Activated T-cell treated with anti-CD3 and anti-CD28 coated beads for 48 hours (primary cell): Measurements from ENCODE around the gene RPS19BP1.

Experiments used
- DNase-seq: peaks from one replicate; pipeline ENCODE4 v3.0.0-alpha.2; 2020; ENCODE audit warnings: low read depth

RPS19BP1 gene

GRCh38 chr22:39559456-39560105, 27.0 kb upstream of the RPS19BP1 start:
- no peak for DNase-seq

DNA sequence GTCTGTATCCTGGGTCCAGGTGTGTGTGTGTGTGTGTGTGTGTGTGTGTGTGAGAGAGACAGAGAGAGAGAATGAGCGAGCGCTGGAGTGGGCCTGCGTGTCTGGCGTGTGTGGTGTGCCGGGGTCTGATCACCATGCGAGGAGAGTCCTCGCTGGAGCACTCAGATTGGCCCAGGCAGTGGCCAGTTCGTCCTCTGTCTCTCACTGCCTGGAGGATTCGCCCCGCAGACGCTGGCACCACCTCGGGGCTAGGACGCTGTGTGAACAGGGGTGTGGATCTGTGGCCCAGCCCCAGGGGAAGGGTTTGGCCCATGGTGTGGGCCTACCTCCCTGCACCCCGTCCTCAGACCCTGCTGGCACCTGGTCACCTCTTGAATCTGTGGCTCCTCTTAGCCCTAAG, 26.4 kb upstream of the RPS19BP1 start:
- DNase-seq: no peak

- DNase-seq: no peak
Observed at GRCh38 chr22:39558254-39558727, 25.7 kb upstream of the RPS19BP1 start.

- DNase-seq: no peak
Observed at GRCh38 chr22:39556970-39557841, 24.7 kb upstream of the RPS19BP1 start.

DNA sequence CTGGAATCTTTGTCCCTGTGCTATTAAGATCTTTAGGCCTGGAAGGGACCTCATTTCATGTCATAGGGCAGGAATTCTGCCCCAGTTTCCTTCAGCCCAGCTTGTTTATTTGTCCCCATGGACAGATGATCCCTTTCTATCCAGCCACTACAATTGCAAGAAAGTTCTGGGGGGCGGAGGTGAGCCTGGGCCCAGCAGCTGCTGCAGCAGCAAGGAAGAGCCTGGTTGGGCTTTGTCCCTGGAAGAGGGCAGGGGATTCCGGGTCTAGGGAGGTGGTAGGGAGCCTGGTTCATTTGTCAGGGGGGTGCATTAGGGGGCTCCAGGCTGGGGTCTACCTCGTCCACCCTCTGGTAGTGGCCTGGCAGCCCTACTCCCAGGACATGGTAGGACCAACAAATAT, 21.6 kb upstream of the RPS19BP1 start:
- no peak for DNase-seq

GRCh38 chr22:39553429-39553828, 20.9 kb upstream of the RPS19BP1 start:
- DNase-seq: no peak

DNA sequence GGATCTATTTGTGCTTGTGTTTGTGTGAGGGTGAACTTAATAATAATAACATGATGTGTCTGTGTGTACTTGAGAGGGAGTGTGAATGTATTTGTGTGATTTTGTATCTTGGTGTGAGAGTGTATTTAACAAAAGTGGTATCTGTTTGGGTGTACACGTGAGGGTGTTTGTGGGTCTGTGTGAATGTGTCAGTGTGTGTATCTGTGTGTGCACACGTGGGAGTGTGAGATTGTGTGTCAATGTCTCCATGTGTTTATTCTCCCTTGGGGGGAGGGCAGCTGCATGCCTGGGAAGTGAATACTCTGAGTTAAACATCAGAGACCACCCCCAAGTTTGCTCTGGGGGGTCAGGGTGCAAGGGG, 15.0 kb upstream of the RPS19BP1 start:
- DNase-seq: no peak

DNA sequence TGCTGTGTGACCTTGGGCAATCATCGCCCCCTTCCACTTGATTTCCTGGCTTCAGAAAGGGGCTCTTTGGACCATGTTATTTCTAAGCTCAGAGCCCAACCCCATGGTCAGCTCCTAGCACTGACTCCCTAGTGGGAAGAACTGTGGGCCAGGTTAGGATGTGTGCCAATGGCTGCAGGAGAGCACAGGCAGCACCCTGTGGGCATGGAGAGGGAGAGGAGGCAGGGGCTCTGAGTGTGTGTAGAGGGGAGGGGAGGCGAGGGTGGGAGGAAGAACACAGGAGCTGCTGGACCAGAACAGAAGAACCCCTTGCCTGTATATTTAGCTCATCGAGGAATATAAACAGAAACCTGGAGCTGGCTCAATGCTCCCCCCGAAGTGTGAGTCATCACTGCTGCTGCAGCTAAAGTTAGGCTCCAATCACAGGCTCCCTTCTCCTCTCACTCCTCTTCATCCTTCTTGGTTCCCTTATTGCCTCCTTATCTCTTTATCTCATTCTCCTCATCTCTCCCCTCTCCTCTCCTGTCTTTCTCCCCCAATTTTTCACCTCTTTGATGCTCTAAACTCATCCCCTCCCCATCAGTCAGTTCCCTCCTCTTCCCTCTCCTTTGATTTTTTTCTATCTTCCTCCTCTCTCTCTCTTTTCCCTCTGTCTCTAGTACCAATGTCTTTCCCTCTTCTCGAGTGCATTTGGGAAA, 14.5 kb upstream of the RPS19BP1 start:
- no peak for DNase-seq

DNA sequence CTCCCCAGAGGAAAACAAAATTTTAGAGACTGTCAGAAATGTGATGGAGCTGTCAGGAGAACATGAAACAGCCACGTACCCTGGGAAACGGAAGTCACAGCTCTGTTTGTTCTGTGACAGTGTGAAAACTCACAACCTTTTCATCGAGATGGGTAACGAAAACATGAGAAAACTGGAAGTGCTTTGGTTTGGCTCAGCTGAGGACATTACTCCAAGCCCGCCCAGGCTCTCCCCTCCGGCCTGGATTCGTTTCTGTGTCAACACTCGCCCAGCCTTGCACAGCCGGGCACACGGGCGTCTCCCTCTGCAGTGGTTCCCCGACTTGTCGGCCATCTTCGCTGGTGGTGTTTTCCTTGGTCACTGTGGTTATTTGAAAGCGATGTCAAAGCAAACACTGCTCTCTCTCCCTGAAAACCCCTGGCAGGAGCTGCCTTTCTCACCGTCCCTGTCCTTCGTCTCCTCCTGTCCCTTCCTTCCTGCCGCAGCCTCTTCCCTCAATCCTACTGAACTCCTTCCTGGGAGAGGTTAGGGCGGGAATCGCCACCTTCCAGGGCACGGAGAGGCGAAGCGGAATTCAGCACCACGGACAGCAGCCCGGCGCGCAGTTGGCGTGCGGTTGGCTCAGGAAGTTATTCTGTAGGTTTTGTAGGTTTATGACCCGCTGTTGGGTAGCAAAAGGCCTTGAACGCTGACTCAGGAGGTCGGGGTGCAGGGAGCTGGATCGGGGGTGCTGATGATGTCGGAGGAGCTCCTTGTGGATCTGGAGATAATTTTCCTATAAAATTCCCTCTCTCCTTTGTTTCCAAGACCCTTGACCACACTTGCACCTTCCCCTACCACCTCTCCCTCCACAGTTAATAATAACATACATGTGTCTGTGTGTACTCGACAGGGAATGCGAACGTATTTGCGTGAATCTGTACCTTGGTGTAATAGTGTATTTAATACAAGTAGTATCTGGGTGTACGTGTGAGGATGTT, 13.1 kb upstream of the RPS19BP1 start:
- DNase-seq: peak; percentile 55

GRCh38 chr22:39543095-39543494, 10.5 kb upstream of the RPS19BP1 start:
- no peak for DNase-seq

DNA sequence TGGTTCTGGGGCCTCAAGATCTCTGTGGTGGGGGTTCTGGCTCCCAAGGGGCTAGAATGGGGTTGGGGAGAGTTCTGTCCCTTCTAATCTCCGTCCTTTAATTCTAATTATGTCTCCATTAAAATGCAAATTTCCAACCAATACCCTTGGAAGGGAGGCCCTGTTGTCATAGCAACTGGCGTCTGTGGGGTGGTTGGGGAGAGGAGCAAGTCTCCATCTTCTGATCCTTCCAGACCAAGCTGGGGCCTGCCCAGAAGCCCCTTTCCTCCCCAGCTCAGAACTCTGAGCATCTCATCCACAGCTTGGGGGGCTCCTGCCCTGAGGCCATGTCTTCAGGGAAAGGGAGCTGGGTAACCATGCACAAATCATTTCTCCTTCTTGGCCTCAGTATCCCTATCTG, 5.4 kb upstream of the RPS19BP1 start:
- DNase-seq: no peak

DNA sequence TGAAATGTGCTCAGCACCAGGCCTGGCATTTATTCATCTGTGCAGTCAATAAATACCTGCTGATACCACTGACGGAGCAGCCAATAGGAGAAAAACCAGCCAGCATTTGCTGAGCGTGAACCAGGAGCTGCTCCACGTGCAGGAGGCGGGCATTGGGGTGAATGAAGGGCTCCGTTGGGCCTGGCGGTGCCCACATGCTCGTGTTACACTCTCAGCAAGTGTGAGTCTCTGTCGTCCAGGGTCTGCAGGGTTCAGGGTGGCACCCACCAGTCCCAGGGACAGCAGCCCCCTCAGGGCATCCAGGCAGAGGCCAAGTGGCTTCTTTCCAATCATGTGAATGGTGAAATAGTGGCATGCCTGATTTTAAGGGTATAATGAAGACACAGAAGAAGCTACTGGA, 4.2 kb upstream of the RPS19BP1 start:
- DNase-seq: no peak

DNA sequence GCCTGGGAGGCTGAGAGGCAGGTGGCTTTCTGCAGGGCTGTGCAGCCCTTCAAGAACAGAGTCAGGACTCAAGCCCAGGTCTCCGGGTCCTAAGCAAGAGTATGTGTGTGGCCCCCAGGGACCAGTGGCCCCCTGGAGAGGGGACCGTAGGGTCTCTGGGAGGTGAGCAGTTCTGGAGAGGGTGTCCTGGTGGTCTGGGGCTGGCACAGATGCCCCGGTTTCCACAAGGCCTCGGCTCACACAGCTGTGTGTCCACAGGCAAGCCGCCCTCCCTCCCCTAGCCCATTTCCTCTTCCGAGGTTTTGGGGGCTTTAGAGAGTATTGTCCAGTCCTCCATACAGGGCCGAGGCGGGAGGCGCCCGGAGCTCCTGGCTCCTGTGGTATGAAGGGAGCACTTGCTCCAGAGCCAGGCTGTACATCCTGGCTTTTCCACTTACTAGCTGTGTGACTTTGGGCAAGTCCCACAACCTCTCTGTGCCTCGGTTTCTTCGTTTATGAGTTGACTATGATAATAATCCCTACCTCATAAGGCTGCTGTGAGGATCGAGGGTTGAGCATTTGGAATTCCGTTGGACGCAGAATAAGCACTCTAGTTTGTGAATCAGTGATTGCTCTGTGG, 3.4 kb upstream of the RPS19BP1 start:
- DNase-seq: no peak

- no peak for DNase-seq
Observed at GRCh38 chr22:39535357-39535725, 2.8 kb upstream of the RPS19BP1 start.

DNA sequence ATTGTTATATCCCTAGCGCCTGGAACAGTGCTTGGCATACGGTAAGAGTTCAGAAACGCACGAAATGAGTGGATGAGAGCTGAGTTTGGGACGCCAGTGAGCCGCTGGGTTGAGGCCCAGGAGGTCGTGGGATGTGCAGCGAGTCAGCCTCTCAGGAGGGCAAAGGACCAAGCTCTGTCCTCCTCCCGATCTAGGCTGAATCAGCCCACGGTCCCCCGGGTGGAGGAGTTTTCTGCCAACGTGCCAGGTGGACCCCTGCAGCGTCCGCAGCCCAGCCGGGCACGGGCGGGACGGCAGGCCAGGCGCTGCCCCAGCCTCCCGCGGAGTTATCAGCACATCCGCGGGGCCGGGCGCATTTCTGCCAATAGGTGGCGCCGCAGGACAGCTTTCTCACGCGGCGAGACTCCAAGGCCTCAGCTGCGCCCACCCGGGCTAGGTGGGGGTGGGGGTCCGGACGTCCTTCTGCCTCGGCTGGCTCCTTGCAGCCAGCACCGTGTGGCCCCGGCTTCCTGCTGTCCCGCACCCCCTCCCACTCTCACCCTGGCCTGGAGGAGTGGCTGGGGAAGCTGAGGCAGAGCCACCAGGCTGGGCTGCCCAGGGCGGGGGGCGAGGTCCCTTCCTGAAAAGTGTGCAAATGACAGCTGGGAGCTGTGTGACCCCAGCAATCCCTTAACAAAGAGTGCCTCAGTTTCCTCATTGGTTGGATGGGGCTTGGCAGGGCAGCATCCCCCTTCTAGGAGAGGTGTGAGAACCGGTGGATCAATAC, 2.2 kb upstream of the RPS19BP1 start:
- DNase-seq: peak; percentile 82

DNA sequence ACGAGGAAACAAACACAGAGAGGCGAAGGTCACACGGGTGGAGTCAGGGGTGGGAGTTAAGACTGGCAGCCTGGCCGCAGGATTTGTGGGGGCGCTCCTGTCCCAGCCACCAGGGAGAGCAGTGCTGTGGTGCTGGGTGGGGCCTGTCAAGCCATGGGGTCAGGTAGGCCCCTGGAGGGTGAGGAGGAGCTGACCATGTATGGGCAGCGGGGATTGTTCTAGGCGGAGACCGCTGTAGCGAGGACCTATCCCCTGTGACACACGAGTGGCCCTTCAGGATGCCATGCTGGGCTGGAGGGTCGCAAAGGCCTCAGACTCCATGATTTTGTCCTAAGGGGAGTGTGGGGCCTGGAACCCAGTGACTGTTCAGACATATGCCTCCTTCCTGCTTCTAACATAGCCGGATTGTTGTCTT, 1.6 kb upstream of the RPS19BP1 start:
- DNase-seq: no peak

- no peak for DNase-seq
Observed at GRCh38 chr22:39530692-39531331, 1.7 kb downstream of the RPS19BP1 start.

DNA sequence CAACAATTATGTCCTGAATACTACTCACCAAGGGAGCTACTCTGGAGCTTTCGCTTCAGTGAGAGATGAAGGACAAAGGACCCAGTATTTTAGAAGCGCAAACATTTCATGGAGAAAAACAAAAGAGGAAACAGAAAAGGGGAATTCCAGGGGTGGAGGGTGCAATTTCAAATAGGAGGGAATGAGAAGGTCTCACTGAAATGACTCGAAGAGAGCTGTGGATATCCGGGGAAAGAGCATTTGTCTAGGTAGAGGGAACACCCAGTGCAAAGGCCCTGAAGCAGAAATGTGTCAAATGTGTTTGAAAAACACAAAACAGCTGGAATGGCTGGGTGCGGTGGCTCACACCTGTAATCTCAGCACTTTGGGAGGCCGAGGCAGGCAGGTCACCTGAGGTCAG, 2.4 kb downstream of the RPS19BP1 start:
- no peak for DNase-seq

DNA sequence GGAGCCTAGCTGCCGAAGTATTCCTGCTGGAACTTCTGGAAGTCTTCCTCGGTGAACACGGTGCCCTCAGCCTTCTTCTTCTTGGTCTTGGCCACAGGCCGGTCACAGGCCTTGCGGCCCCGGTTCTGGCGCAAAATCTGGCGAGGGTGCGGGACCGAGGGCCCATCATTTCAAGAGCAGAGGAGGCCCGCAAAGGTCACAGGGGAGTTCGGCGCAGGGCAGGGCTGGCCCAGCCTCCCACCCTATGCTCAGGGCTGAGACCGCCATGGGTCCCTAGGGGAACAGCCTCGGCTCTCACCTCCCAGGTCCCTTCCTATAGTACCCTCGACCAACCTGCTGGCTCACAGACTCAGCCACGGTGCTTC, 3.1 kb downstream of the RPS19BP1 start:
- DNase-seq: no peak
